Measurements from ENCODE around the gene SMC2. TPM values are rescaled to one million over a fixed set of nuclear protein-coding genes. Genes with fewer than 3 reads are reported as not detected.

SMC2 gene
- total and polyA plus RNA-seq, 10 of the 15 experiments (the other 5 are each of a cell fraction or from before 2014, with no cell fraction given): 22.9 to 116 (median 50.0) TPM

DNA sequence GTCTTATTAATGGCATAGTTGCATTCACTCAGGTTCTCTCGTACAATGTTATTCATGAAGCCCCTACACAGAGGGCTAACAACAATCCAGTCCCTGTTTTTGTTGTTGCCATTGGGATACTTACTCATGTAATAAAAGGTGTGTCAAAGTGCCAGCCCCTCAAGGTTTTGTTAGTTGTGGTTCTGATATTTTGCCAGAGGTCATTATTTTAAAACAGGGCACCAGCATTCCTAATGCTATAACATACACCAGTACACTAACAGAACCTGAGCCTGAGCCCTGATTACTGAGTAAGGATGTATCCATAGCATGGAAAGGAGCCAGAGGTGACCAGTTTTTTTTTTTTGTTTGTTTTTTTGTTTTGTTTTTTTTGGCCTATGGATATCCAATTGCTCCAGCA lies 50.2 kb downstream of the SMC2 start:
- ChIA-PET POLR2A (no interaction called here), RAD21 (ENCODE audit: unreplicated experiment) (no interaction called here)
- in situ Hi-C loops (cut with MboI): no loop called here

DNA sequence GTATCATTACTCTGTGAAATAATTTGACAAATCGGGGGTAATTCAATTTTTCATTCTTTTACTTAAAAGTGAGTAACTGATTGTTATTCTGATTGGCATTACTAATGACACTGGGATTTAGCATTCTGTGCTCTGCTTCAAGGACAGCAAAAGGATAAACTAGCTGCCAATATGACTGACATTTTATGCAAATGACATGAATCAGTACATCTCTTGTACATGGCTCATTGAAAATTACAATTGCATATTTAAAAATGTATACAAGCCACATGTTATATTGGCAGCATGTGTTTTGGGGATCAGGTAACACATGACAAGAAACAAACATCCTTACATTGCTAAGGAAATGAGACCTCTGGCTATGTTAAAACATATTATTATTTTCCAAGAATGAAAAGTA lies 79.0 kb downstream of the SMC2 start:
- no peak for FAIRE-seq
- H3K4me2 ChIP-seq (ENCODE audit: control insufficient read depth, insufficient read depth): no peak overlapping the region
- no TSS peak for BruUV-seq (replicated peaks)
- WGBS (ENCODE audit: insufficient coverage, insufficient replicate concordance, low lambda C conversion rate, missing lambda C conversion rate): 20% methylated on average over 1 of the region's 1 CpG
- H3K9me3 ChIP-seq (replicated peaks; ENCODE audit: control insufficient read depth, insufficient read depth, low read length): no peaks in the 10 kb centered on the region
- H3K27me3 ChIP-seq (replicated peaks in 1 of 2; ENCODE audit: control insufficient read depth in 2 of 2, insufficient read depth in 2 of 2, low read length in 1 of 2): no peaks in the 10 kb centered on the region
- ChIA-PET POLR2A (no interaction called here), RAD21 (ENCODE audit: unreplicated experiment) (no interaction called here), SMC1A (ENCODE audit: uncharacterized antibody, unreplicated experiment) (no interaction called here), CTCF (no interaction called here)
- H3K4me3 ChIP-seq: no peak overlapping the region
- DNase-seq (ENCODE audit: low read depth, low spot score): no peak
- intact Hi-C loops (cut with micrococcal nuclease; ENCODE audit: unreplicated experiment) (no loop called here), in situ Hi-C loops (cut with MboI) (loop anchor here (10.0 kb wide), 1 partner anchor 212 kb away; no protein-coding TSS in a partner anchor)
- no peak for ATAC-seq
- no peak overlapping the region for H3K9ac ChIP-seq (ENCODE audit: control insufficient read depth, insufficient read depth, low read length)
- no peak overlapping the region for H3K27ac ChIP-seq (ENCODE audit: control insufficient read depth, insufficient read depth)
- no peaks in the 10 kb centered on the region for H3K36me3 ChIP-seq (ENCODE audit: control insufficient read depth in 2 of 2, insufficient read depth in 2 of 2, low read length in 1 of 2)
- no peak overlapping the region for H2AFZ ChIP-seq (ENCODE audit: control insufficient read depth, low read depth, low read length)
- H3K4me1 ChIP-seq (ENCODE audit: control insufficient read depth, insufficient read depth, low read length): 0 out of 2 replicates have a peak, but pooled peaks cover 2% of the 10 kb centered on the region
- H3K79me2 ChIP-seq (ENCODE audit: control insufficient read depth, insufficient read depth, low read length): no peaks in the 10 kb centered on the region
- H4K20me1 ChIP-seq (ENCODE audit: control insufficient read depth, insufficient read depth): no peaks in the 10 kb centered on the region
- TF ChIP-seq, protein P1, sequence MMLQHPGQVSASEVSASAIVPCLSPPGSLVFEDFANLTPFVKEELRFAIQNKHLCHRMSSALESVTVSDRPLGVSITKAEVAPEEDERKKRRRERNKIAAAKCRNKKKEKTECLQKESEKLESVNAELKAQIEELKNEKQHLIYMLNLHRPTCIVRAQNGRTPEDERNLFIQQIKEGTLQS (IDR thresholded peaks at IDR 0.05; ENCODE audit: borderline replicate concordance, extremely low read depth, low read depth, low read length): no peak
- TF ChIP-seq IKZF1 (conservative IDR thresholded peaks at IDR 0.05): no peak
- TF ChIP-seq DPF2 (IDR thresholded peaks at IDR 0.05): no peak
- TF ChIP-seq SP1 (IDR thresholded peaks at IDR 0.05; ENCODE audit: low read depth, low read length): no peak
- TF ChIP-seq, protein P2, sequence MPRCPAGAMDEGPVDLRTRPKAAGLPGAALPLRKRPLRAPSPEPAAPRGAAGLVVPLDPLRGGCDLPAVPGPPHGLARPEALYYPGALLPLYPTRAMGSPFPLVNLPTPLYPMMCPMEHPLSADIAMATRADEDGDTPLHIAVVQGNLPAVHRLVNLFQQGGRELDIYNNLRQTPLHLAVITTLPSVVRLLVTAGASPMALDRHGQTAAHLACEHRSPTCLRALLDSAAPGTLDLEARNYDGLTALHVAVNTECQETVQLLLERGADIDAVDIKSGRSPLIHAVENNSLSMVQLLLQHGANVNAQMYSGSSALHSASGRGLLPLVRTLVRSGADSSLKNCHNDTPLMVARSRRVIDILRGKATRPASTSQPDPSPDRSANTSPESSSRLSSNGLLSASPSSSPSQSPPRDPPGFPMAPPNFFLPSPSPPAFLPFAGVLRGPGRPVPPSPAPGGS (IDR thresholded peaks at IDR 0.05; ENCODE audit: borderline replicate concordance, insufficient read depth, low read depth, low read length, poor library complexity, severe bottlenecking): no peak
- no peak for TF ChIP-seq PAX8 (IDR thresholded peaks at IDR 0.05)
- TF ChIP-seq ESRRA (IDR thresholded peaks at IDR 0.05; ENCODE audit: low read length): no peak
- no peak for TF ChIP-seq SMARCA5 (IDR thresholded peaks at IDR 0.05)
- TF ChIP-seq IKZF2 (IDR thresholded peaks at IDR 0.05): no peak
- TF ChIP-seq LARP7 (IDR thresholded peaks at IDR 0.05): no peak
- no peak for TF ChIP-seq ZNF274 (IDR thresholded peaks at IDR 0.05; ENCODE audit: insufficient read depth, insufficient read length)
- TF ChIP-seq ZBED1 (IDR thresholded peaks at IDR 0.05; ENCODE audit: borderline replicate concordance): no peak
- no peak for TF ChIP-seq BCL11A (IDR thresholded peaks at IDR 0.05; ENCODE audit: low read depth, low read length)
- TF ChIP-seq RAD51 (IDR thresholded peaks at IDR 0.05): no peak
- TF ChIP-seq CHD2 (IDR thresholded peaks at IDR 0.05; ENCODE audit: borderline replicate concordance, low read depth, low read length): no peak

More for the DNA sequence above, 50.2 kb downstream of the SMC2 start:
- DNase-seq (ENCODE audit: low read depth, low spot score): no peak
- no peaks in the 10 kb centered on the region for H3K79me2 ChIP-seq (ENCODE audit: control insufficient read depth, insufficient read depth, low read length)
- WGBS (ENCODE audit: insufficient coverage, insufficient replicate concordance, low lambda C conversion rate, missing lambda C conversion rate): 93% methylated on average over 1 of the region's 1 CpG
- ChIA-PET SMC1A (ENCODE audit: uncharacterized antibody, unreplicated experiment) (no interaction called here), CTCF (no interaction called here)
- H4K20me1 ChIP-seq (ENCODE audit: control insufficient read depth, insufficient read depth): no peaks in the 10 kb centered on the region
- no peaks in the 10 kb centered on the region for H3K27me3 ChIP-seq (replicated peaks in 1 of 2; ENCODE audit: control insufficient read depth in 2 of 2, insufficient read depth in 2 of 2, low read length in 1 of 2)
- TF ChIP-seq BRCA1 (IDR thresholded peaks at IDR 0.05; ENCODE audit: low read depth, low read length) (no peak), HDGF (IDR thresholded peaks at IDR 0.05) (no peak), SMC3 (IDR thresholded peaks at IDR 0.05; ENCODE audit: borderline replicate concordance, low read length) (no peak), ZNF384 (IDR thresholded peaks at IDR 0.05; ENCODE audit: borderline replicate concordance, low read depth, low read length) (no peak), SPI1 (IDR thresholded peaks at IDR 0.05; ENCODE audit: borderline replicate concordance, insufficient read depth, low read depth, low read length) (no peak)
- no peak for ATAC-seq
- FAIRE-seq: no peak
- H3K36me3 ChIP-seq (ENCODE audit: control insufficient read depth in 2 of 2, insufficient read depth in 2 of 2, low read length in 1 of 2): peaks cover 2% of the 10 kb centered on the region in 2 experiments; a peak in 3 of 4 replicates
- intact Hi-C loops (cut with micrococcal nuclease; ENCODE audit: unreplicated experiment): no loop called here
- H3K4me2 ChIP-seq (ENCODE audit: control insufficient read depth, insufficient read depth): no peak overlapping the region
- H3K9me3 ChIP-seq (replicated peaks; ENCODE audit: control insufficient read depth, insufficient read depth, low read length): no peaks in the 10 kb centered on the region
- no peak overlapping the region for H2AFZ ChIP-seq (ENCODE audit: control insufficient read depth, low read depth, low read length)
- no peak overlapping the region for H3K27ac ChIP-seq (ENCODE audit: control insufficient read depth, insufficient read depth)
- H3K4me1 ChIP-seq (ENCODE audit: control insufficient read depth, insufficient read depth, low read length): no peaks in the 10 kb centered on the region
- no TSS peak for BruUV-seq (replicated peaks)
- no peak overlapping the region for H3K9ac ChIP-seq (ENCODE audit: control insufficient read depth, insufficient read depth, low read length)
- H3K4me3 ChIP-seq: no peak overlapping the region

Measured in GM12878 (cell line).